Mucosa of descending colon (tissue), 3 donors: ENCODE results near the gene VAMP5. TPM values are rescaled to one million over a fixed set of nuclear protein-coding genes. Genes with fewer than 3 reads are reported as not detected.

ENCODE experiments used
- ATAC-seq: fragments of 200-7000 bp; cut with Tn5 transposase; one replicate; pipeline ENCODE4 v1.9.1; 2020; ENCODE audit warnings: mild to moderate bottlenecking, moderate library complexity
- DNase-seq, 3 donors: peaks; one replicate each; pipeline ENCODE4 v3.0.0-alpha.2; 2020
- H3K36me3 ChIP-seq: fragments of 200-600 bp; one replicate; pipeline ENCODE4 v1.8.0; 2021; ENCODE audit warnings: low read depth, mild to moderate bottlenecking
- H3K4me1 ChIP-seq: fragments of 200-600 bp; one replicate; pipeline ENCODE4 v1.8.0; 2021; ENCODE audit warnings: low read depth, mild to moderate bottlenecking
- H3K4me3 ChIP-seq: fragments of 200-600 bp; one replicate; pipeline ENCODE4 v1.8.0; 2021; ENCODE audit warnings: mild to moderate bottlenecking
- H3K9me3 ChIP-seq: fragments of 200-600 bp; one replicate; pipeline ENCODE4 v1.8.0; 2021; ENCODE audit warnings: mild to moderate bottlenecking
- intact Hi-C, 2 donors: fragments of 100-400 bp; cut with DNase I in 1 of 2; cut with micrococcal nuclease in 1 of 2; formaldehyde crosslinking; loops; one replicate each; pipeline versions ENCODE4 v1.11.0 to v1.11.1; 2022; cut with DNase I, micrococcal nuclease
- total RNA-seq, 3 donors: library from RNA; stranded (reverse); fragmentation: NEBNext Ultra II Directional in 2 of 3; extraction: Animal tissue kit (Norgen Biotek cat#: 25700) in 2 of 3; gene quantifications; one replicate each; pipeline versions ENCODE4 v1.2.1 to v1.2.4, GENCODE V29; 2021 to 2023
- TF ChIP-seq, protein P1 (sequence below): fragments of 200-600 bp; IDR thresholded peaks from one replicate; pipeline ENCODE4 v1.8.0; 2022; ENCODE audit warnings: antibody characterized with exemption, mild to moderate bottlenecking
- donor health status: DM: no; HTN: no; CAD: no; lungs with moderate emphysema.
- donor health status: DM: no; HTN: no; CAD: no.
- donor health status: DM: no; HTN: yes; CAD: no.

Gene VAMP5
- total RNA-seq, 3 donors from 2014 or later, result 10.8 to 39.3 (median 28.3) TPM

DNA sequence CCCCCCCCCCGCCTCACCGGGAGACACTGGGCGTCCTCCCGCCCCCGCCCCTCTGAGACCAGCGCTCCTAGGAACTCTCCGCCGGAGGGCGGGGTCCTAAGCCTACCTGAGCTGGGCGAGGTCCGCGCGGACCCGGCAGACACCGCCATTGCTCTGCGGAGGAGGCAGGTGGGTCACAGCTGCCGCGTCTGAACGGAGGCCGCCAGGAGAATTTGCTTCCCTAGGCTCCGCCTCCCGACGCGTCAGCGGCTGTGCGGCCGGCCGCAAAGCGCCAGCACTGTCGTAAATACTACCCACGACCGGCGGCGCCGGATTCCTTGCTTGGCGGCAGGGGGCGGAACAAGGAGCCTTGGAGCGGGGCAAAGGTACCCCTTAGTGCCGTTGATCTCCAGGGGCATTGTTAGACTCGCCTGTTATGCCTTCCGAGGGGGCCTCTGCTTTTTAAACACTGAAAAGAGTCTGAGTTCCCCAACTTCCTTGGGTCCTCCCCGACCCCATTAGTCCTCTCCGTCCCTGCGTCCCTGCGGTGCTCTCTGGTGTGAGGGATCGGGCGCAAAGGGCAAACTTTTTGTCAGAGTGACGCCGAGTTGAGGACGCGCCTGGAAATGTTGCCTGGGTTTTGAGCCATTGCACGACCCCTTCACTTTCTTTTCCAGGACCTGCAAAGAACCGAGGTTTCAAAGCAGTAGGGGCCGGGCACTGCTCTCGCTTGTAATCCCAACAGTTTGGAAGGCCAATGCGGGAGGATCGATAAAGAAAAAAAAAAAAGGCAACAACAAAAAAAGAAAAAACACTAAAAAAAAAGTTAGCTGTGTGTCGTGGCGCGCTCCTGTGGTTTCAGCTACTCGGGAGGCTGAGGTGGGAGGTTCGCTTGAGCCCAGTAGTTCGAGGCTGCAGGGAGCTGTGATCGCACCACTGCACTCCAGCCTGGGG, 22.7 kb upstream of the VAMP5 start, which contains the start of gene GGCX:
Gene GGCX (minus strand): TSS at position 214 of the 933 bp plus-strand sequence. CDS start 65 bp downstream, at position 149.
- TF ChIP-seq, protein P1, sequence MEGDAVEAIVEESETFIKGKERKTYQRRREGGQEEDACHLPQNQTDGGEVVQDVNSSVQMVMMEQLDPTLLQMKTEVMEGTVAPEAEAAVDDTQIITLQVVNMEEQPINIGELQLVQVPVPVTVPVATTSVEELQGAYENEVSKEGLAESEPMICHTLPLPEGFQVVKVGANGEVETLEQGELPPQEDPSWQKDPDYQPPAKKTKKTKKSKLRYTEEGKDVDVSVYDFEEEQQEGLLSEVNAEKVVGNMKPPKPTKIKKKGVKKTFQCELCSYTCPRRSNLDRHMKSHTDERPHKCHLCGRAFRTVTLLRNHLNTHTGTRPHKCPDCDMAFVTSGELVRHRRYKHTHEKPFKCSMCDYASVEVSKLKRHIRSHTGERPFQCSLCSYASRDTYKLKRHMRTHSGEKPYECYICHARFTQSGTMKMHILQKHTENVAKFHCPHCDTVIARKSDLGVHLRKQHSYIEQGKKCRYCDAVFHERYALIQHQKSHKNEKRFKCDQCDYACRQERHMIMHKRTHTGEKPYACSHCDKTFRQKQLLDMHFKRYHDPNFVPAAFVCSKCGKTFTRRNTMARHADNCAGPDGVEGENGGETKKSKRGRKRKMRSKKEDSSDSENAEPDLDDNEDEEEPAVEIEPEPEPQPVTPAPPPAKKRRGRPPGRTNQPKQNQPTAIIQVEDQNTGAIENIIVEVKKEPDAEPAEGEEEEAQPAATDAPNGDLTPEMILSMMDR, result no peak
- DNase-seq (peak; percentile 98), ATAC-seq (peak; percentile 99)
- no peaks in the 10 kb centered on the region for H3K9me3 ChIP-seq
- H3K4me3 ChIP-seq, result peak within 1 kb of the TSS; percentile 70
- intact Hi-C loops, result no loop called here
- peaks cover 7% of the 10 kb centered on the region for H3K4me1 ChIP-seq
- H3K36me3 ChIP-seq, result no peaks in the 10 kb centered on the region

DNA sequence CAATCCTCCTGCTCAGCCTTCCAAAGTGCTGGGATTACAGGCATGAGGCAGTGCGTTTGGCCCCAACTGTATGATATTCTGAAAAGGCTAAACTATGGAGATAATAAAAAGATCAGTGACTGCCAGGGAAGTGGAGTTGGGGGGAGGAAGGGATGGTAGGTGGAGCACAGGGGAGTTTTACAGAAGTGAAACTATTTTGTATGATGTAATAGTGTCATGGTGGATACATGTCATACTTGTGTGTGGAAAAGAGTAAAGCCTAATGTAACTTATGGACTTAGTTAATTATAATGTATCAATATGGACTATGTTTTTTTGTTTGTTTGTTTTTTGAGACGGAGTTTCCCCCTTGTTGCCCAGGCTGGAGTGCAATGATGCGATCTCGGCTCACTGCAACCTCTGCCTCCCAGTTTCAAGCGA, 20.1 kb upstream of the VAMP5 start:
- TF ChIP-seq, protein P1, result no peak
- DNase-seq (no peak), ATAC-seq (no peak)
- Histone ChIP-seq H3K9me3 (no peaks in the 10 kb centered on the region), H3K4me1 (peaks cover 7% of the 10 kb centered on the region), H3K4me3 (no peak overlapping the region), H3K36me3 (no peaks in the 10 kb centered on the region)
- intact Hi-C loops, result no loop called here

DNA sequence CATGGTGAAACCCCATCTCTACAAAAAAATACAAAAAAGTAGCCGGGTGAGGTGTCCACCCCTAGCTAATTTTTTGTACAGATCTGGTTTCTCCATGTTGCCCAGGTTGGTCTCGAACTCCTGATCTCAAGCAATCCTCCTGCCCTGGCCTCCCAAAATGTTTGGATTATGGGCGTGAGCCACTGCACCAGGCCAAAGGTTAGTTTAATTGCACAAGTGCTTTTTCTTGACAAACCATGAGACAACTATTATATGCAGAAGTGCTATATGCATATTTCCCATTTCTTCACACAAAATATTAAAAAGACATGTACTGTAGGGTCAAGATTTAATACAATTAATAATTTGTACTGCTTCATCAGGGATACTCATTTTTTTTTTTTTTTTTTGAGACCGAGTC, 18.0 kb upstream of the VAMP5 start:
- intact Hi-C loops, result no loop called here
- Histone ChIP-seq H3K36me3 (no peaks in the 10 kb centered on the region), H3K9me3 (no peaks in the 10 kb centered on the region), H3K4me1 (no peaks in the 10 kb centered on the region), H3K4me3 (no peak overlapping the region)
- ATAC-seq (no peak), DNase-seq (no peak)
- TF ChIP-seq, protein P1, result no peak

DNA sequence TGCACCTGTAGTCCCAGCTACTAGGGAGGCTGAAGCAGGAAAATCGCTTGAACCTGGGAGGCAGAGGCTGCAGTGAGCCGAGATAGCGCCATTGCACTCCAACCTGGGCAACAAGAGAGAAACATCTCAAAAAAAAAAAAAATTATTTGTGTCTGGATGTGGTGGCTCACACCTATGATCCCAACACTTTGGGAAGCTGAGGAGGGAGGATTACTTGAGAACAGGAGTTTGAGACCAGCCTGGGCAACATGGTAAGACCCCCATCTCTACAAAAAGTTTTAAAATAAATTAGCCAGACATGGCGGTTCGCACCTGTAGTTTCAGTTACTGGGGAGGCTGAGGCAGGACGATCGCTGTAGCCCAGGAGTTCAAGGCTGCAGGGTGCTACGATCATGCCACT, 8.5 kb upstream of the VAMP5 start:
- TF ChIP-seq, protein P1, result no peak
- Histone ChIP-seq H3K36me3 (no peaks in the 10 kb centered on the region), H3K4me3 (no peak overlapping the region), H3K9me3 (no peaks in the 10 kb centered on the region), H3K4me1 (peaks cover 17% of the 10 kb centered on the region)
- intact Hi-C loops, result no loop called here
- no peak for DNase-seq
- ATAC-seq, result no peak

DNA sequence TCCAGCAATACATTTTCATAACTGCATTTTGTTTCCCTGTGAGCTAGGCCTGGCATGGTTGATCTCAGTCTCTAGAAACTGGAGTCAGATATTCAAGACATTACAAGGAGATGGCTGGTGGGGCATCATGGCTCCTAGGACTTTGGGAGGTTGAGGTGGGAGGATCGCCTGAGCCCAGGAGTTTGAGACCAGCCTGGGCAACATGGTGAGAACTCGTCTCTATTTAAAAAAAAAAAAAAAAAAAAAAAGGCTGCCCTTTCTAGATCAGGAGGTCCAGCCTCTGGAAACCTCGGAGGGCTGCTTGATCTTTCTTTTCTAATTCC, 7.2 kb upstream of the VAMP5 start:
- DNase-seq (no peak), ATAC-seq (no peak)
- Histone ChIP-seq H3K9me3 (no peaks in the 10 kb centered on the region), H3K4me1 (peaks cover 17% of the 10 kb centered on the region), H3K4me3 (no peak overlapping the region), H3K36me3 (no peaks in the 10 kb centered on the region)
- intact Hi-C loops, result no loop called here
- TF ChIP-seq, protein P1, result no peak
